ENCODE results near the gene RASSF3. TPM values are rescaled to one million over a fixed set of nuclear protein-coding genes. Genes with fewer than 3 reads are reported as not detected.
"Not testable (repeated sequence)": the region's sequence is repeated elsewhere in the genome, so short reads cannot be mapped to it uniquely, and the experiment has no call there.

The RASSF3 gene
- total and polyA plus RNA-seq, 4 donors, result 9.4 to 18.7 (median 10.9) TPM

- H3K4me3 ChIP-seq (ENCODE audit: low read depth, low read length), result peak overlapping the region; percentile 58
- H3K36me3 ChIP-seq (ENCODE audit: control insufficient read depth, insufficient read depth, low read length), result no peaks in the 10 kb centered on the region
- H3K27me3 ChIP-seq (ENCODE audit: control insufficient read depth, insufficient read depth, low read length), result peaks cover 16% of the 10 kb centered on the region
- DNase-seq (ENCODE audit: low read depth in 4 of 6, low spot score in 6 of 6), result peak in 2 of 6 donors; percentile 30 to 39
- 8% methylated on average over 26 of the region's 31 CpGs for WGBS (ENCODE audit: insufficient coverage)
- peak overlapping the region; percentile 52 for H3K27ac ChIP-seq (ENCODE audit: low read depth, low read length)
- H3K9me3 ChIP-seq (ENCODE audit: control insufficient read depth, insufficient read depth, low read length), result no peaks in the 10 kb centered on the region
- H3K4me1 ChIP-seq (ENCODE audit: control insufficient read depth, insufficient read depth, low read length), result peaks cover 15% of the 10 kb centered on the region
Measured at GRCh38 chr12:64611341-64612284, 1.3 kb downstream of the RASSF3 start.

- no peak overlapping the region for H3K27ac ChIP-seq (ENCODE audit: low read depth, low read length)
- H3K36me3 ChIP-seq (ENCODE audit: control insufficient read depth, insufficient read depth, low read length), result no peaks in the 10 kb centered on the region
- no peak overlapping the region for H3K4me3 ChIP-seq (ENCODE audit: low read depth, low read length)
- DNase-seq (ENCODE audit: low read depth in 4 of 6, low spot score in 6 of 6), result no peak
- no peaks in the 10 kb centered on the region for H3K9me3 ChIP-seq (ENCODE audit: control insufficient read depth, insufficient read depth, low read length)
- no CpG with 5 or more reads among the region's 4 CpGs for WGBS (ENCODE audit: insufficient coverage)
- H3K27me3 ChIP-seq (ENCODE audit: control insufficient read depth, insufficient read depth, low read length), result peaks cover 16% of the 10 kb centered on the region
- H3K4me1 ChIP-seq (ENCODE audit: control insufficient read depth, insufficient read depth, low read length), result peaks cover 15% of the 10 kb centered on the region
Measured at GRCh38 chr12:64612843-64613242, 2.5 kb downstream of the RASSF3 start.

GRCh38 chr12:64613775-64614398 is 3.6 kb downstream of the RASSF3 start:
- not testable (repeated sequence) for H3K36me3 ChIP-seq (ENCODE audit: control insufficient read depth, insufficient read depth, low read length); DNase-seq (ENCODE audit: low read depth in 4 of 6, low spot score in 6 of 6); H3K9me3 ChIP-seq (ENCODE audit: control insufficient read depth, insufficient read depth, low read length); H3K4me3 ChIP-seq (ENCODE audit: low read depth, low read length); H3K27ac ChIP-seq (ENCODE audit: low read depth, low read length)
- peaks cover 15% of the 10 kb centered on the region for H3K4me1 ChIP-seq (ENCODE audit: control insufficient read depth, insufficient read depth, low read length)
- WGBS (ENCODE audit: insufficient coverage), result 90% methylated on average over 11 of the region's 19 CpGs
- H3K27me3 ChIP-seq (ENCODE audit: control insufficient read depth, insufficient read depth, low read length), result peaks cover 16% of the 10 kb centered on the region

- WGBS (ENCODE audit: insufficient coverage), result no CpG with 5 or more reads among the region's 3 CpGs
- H3K9me3 ChIP-seq (ENCODE audit: control insufficient read depth, insufficient read depth, low read length), result no peaks in the 10 kb centered on the region
- DNase-seq (ENCODE audit: low read depth in 4 of 6, low spot score in 6 of 6), result peak in 1 of 6 donors; percentile 4
- no peak overlapping the region for H3K4me3 ChIP-seq (ENCODE audit: low read depth, low read length)
- peaks cover 5% of the 10 kb centered on the region for H3K4me1 ChIP-seq (ENCODE audit: control insufficient read depth, insufficient read depth, low read length)
- H3K36me3 ChIP-seq (ENCODE audit: control insufficient read depth, insufficient read depth, low read length), result no peaks in the 10 kb centered on the region
- H3K27me3 ChIP-seq (ENCODE audit: control insufficient read depth, insufficient read depth, low read length), result peaks cover 15% of the 10 kb centered on the region
- H3K27ac ChIP-seq (ENCODE audit: low read depth, low read length), result no peak overlapping the region
Measured at GRCh38 chr12:64616201-64616600, 5.9 kb downstream of the RASSF3 start.

- DNase-seq (ENCODE audit: low read depth in 4 of 6, low spot score in 6 of 6), result peak in 1 of 6 donors; percentile 11
- Histone ChIP-seq H3K36me3 (ENCODE audit: control insufficient read depth, insufficient read depth, low read length) (no peaks in the 10 kb centered on the region), H3K27ac (ENCODE audit: low read depth, low read length) (no peak overlapping the region), H3K4me1 (ENCODE audit: control insufficient read depth, insufficient read depth, low read length) (no peaks in the 10 kb centered on the region), H3K27me3 (ENCODE audit: control insufficient read depth, insufficient read depth, low read length) (no peaks in the 10 kb centered on the region), H3K9me3 (ENCODE audit: control insufficient read depth, insufficient read depth, low read length) (no peaks in the 10 kb centered on the region), H3K4me3 (ENCODE audit: low read depth, low read length) (no peak overlapping the region)
- WGBS (ENCODE audit: insufficient coverage), result 93% methylated on average over 2 of the region's 3 CpGs
Measured at GRCh38 chr12:64618953-64619590, 8.8 kb downstream of the RASSF3 start.

- peaks cover 5% of the 10 kb centered on the region for H3K4me1 ChIP-seq (ENCODE audit: control insufficient read depth, insufficient read depth, low read length)
- WGBS (ENCODE audit: insufficient coverage), result 96% methylated on average over 7 of the region's 13 CpGs
- no peak overlapping the region for H3K27ac ChIP-seq (ENCODE audit: low read depth, low read length)
- H3K9me3 ChIP-seq (ENCODE audit: control insufficient read depth, insufficient read depth, low read length), result no peaks in the 10 kb centered on the region
- no peaks in the 10 kb centered on the region for H3K27me3 ChIP-seq (ENCODE audit: control insufficient read depth, insufficient read depth, low read length)
- H3K36me3 ChIP-seq (ENCODE audit: control insufficient read depth, insufficient read depth, low read length), result no peaks in the 10 kb centered on the region
- no peak for DNase-seq (ENCODE audit: low read depth in 4 of 6, low spot score in 6 of 6)
- H3K4me3 ChIP-seq (ENCODE audit: low read depth, low read length), result no peak overlapping the region
Measured at GRCh38 chr12:64621257-64621942, 11.1 kb downstream of the RASSF3 start.

- Histone ChIP-seq H3K4me3 (ENCODE audit: low read depth, low read length) (no peak overlapping the region), H3K36me3 (ENCODE audit: control insufficient read depth, insufficient read depth, low read length) (no peaks in the 10 kb centered on the region), H3K27me3 (ENCODE audit: control insufficient read depth, insufficient read depth, low read length) (no peaks in the 10 kb centered on the region), H3K4me1 (ENCODE audit: control insufficient read depth, insufficient read depth, low read length) (peaks cover 5% of the 10 kb centered on the region), H3K9me3 (ENCODE audit: control insufficient read depth, insufficient read depth, low read length) (no peaks in the 10 kb centered on the region), H3K27ac (ENCODE audit: low read depth, low read length) (no peak overlapping the region)
- no peak for DNase-seq (ENCODE audit: low read depth in 4 of 6, low spot score in 6 of 6)
- no CpG with 5 or more reads among the region's 4 CpGs for WGBS (ENCODE audit: insufficient coverage)
Measured at GRCh38 chr12:64624035-64624434, 13.7 kb downstream of the RASSF3 start.

GRCh38 chr12:64625243-64626077 is 15.2 kb downstream of the RASSF3 start:
- Histone ChIP-seq H3K36me3 (ENCODE audit: control insufficient read depth, insufficient read depth, low read length) (no peaks in the 10 kb centered on the region), H3K4me1 (ENCODE audit: control insufficient read depth, insufficient read depth, low read length) (peaks cover 5% of the 10 kb centered on the region), H3K27me3 (ENCODE audit: control insufficient read depth, insufficient read depth, low read length) (no peaks in the 10 kb centered on the region), H3K9me3 (ENCODE audit: control insufficient read depth, insufficient read depth, low read length) (no peaks in the 10 kb centered on the region), H3K27ac (ENCODE audit: low read depth, low read length) (peak overlapping the region; percentile 71), H3K4me3 (ENCODE audit: low read depth, low read length) (no peak overlapping the region)
- DNase-seq (ENCODE audit: low read depth in 4 of 6, low spot score in 6 of 6), result peak in 3 of 6 donors; percentile 21 to 70 (median 47)
- 43% methylated on average over 8 of the region's 15 CpGs for WGBS (ENCODE audit: insufficient coverage)
